Effector CD4-positive, alpha-beta T cell (primary cell): ENCODE results near the gene TENM4.
"Not testable (repeated sequence)": the region's sequence is repeated elsewhere in the genome, so short reads cannot be mapped to it uniquely, and the experiment has no call there.

Experiments used
- DNase-seq: peaks from one replicate; pipeline ENCODE4 v3.0.0-alpha.2; 2020

TENM4 gene

GRCh38 chr11:78868563-78868962 is 572.3 kb downstream of the TENM4 start:
- DNase-seq: no peak

GRCh38 chr11:78860720-78861422 is 580.0 kb downstream of the TENM4 start:
- DNase-seq: no peak

GRCh38 chr11:78857688-78858087 is 583.1 kb downstream of the TENM4 start:
- no peak for DNase-seq

GRCh38 chr11:78856211-78856610 is 584.6 kb downstream of the TENM4 start:
- DNase-seq: no peak

GRCh38 chr11:78855116-78855515 is 585.7 kb downstream of the TENM4 start:
- DNase-seq: no peak

GRCh38 chr11:78853521-78853920 is 587.3 kb downstream of the TENM4 start:
- no peak for DNase-seq

- DNase-seq: no peak
Observed at GRCh38 chr11:78851878-78852586, 588.8 kb downstream of the TENM4 start.

GRCh38 chr11:78850078-78850477 is 590.8 kb downstream of the TENM4 start:
- no peak for DNase-seq

- no peak for DNase-seq
Observed at GRCh38 chr11:78846269-78846668, 594.6 kb downstream of the TENM4 start.

GRCh38 chr11:78845496-78845895 is 595.3 kb downstream of the TENM4 start:
- no peak for DNase-seq

GRCh38 chr11:78841456-78842060 is 599.3 kb downstream of the TENM4 start:
- no peak for DNase-seq

GRCh38 chr11:78840623-78841022 is 600.2 kb downstream of the TENM4 start:
- no peak for DNase-seq

GRCh38 chr11:78840200-78840599 is 600.6 kb downstream of the TENM4 start:
- no peak for DNase-seq

GRCh38 chr11:78838417-78838816 is 602.4 kb downstream of the TENM4 start:
- DNase-seq: no peak

- DNase-seq: no peak
Observed at GRCh38 chr11:78835646-78836045, 605.2 kb downstream of the TENM4 start.

GRCh38 chr11:78834886-78835285 is 605.9 kb downstream of the TENM4 start:
- DNase-seq: no peak

GRCh38 chr11:78833237-78833636 is 607.6 kb downstream of the TENM4 start:
- DNase-seq: no peak

GRCh38 chr11:78832226-78832947 is 608.4 kb downstream of the TENM4 start:
- no peak for DNase-seq

GRCh38 chr11:78831571-78831970 is 609.3 kb downstream of the TENM4 start:
- no peak for DNase-seq

- DNase-seq: no peak
Observed at GRCh38 chr11:78830277-78830819, 610.5 kb downstream of the TENM4 start.

GRCh38 chr11:78829146-78829545 is 611.7 kb downstream of the TENM4 start:
- DNase-seq: no peak

GRCh38 chr11:78828676-78829075 is 612.2 kb downstream of the TENM4 start:
- DNase-seq: no peak

GRCh38 chr11:78827291-78827690 is 613.5 kb downstream of the TENM4 start:
- DNase-seq: not testable (repeated sequence)
